Right lobe of liver (tissue), 6 donors: ENCODE results near the gene CEACAM5. TPM values are rescaled to one million over a fixed set of nuclear protein-coding genes. Genes with fewer than 3 reads are reported as not detected.

ENCODE experiments used
- ATAC-seq, 4 donors: fragments of 200-7000 bp; cut with Tn5 transposase; one replicate each; pipeline ENCODE4 v1.9.1; 2020; ENCODE audit warnings: mild to moderate bottlenecking in 4 of 4, moderate library complexity in 4 of 4
- DNase-seq, 3 donors: peaks; one replicate each; pipeline ENCODE4 v3.0.0-alpha.2; 2020
- H3K27ac ChIP-seq, 3 donors: fragments of 200-600 bp; one replicate each; pipeline ENCODE4 v1.8.0; 2022
- H3K27me3 ChIP-seq, 2 donors: fragments of 200-600 bp; one replicate each; pipeline ENCODE4 v1.8.0; 2022
- H3K36me3 ChIP-seq, 4 donors: fragments of 200-600 bp; sonication (generic) in 1 of 4; one replicate each; pipeline versions ENCODE4 v1.5.1 to v1.8.0; 2017 to 2022; ENCODE audit warnings: control low read depth in 1 of 4
- H3K4me1 ChIP-seq, 4 donors: fragments of 200-600 bp; sonication (generic) in 1 of 4; one replicate each; pipeline versions ENCODE4 v1.5.1 to v1.8.0; 2017 to 2022; ENCODE audit warnings: control low read depth in 1 of 4
- H3K4me3 ChIP-seq, 3 donors: fragments of 200-600 bp; one replicate each; pipeline ENCODE4 v1.8.0; 2022
- H3K9me3 ChIP-seq, 4 donors: fragments of 200-600 bp; sonication (generic) in 1 of 4; one replicate each; pipeline versions ENCODE4 v1.5.1 to v1.8.0; 2017 to 2022; ENCODE audit warnings: control low read depth in 1 of 4
- POLR2A ChIP-seq: fragments of 450-650 bp; IDR thresholded peaks from one replicate; pipeline ENCODE4 v1.6.1; 2017; ENCODE audit warnings: antibody characterized with exemption, mild to moderate bottlenecking
- WGBS: methylation state at CpG from one replicate; pipeline ENCODE4 v1.1.6; 2018; ENCODE audit warnings: low coverage, low lambda C conversion rate; ENCODE audit not compliant: insufficient coverage; ENCODE audit errors: missing lambda C conversion rate; 5-methylcytosine and 5-hydroxymethylcytosine counted together
- intact Hi-C, 2 donors: fragments of 100-400 bp; cut with DNase I; formaldehyde crosslinking; loops; one replicate each; pipeline versions ENCODE4 v1.11.2 to v1.14.1; 2022
- total RNA-seq, 6 experiments: library from RNA; depleted of rRNA in 2 of 6; stranded (reverse); fragments of >200 nt in 2 of 6; fragmentation: NEBNext Ultra II Directional in 3 of 6; extraction: Animal tissue kit (Norgen Biotek cat#: 25700) in 3 of 6; gene quantifications; one replicate each; pipeline versions ENCODE4 v1.1.0 to v1.2.4, GENCODE V29; 2016 to 2023
- TF ChIP-seq, protein P1 (sequence below), 4 donors: fragments of 200-600 bp in 3 of 4; fragments of 450-650 bp in 1 of 4; IDR thresholded peaks; one replicate each; pipeline versions ENCODE4 v1.5.1 to v1.8.0; 2016 to 2022; ENCODE audit warnings: antibody characterized with exemption in 4 of 4, mild to moderate bottlenecking in 2 of 4
- donor health status: DM: no; HTN: yes; CAD: no.
- donor health status: DM: no; HTN: no; CAD: no.
- donor health status: DM: no; HTN: no; CAD: no.
- donor health status: DM: no; HTN: yes; CAD: no.
- donor health status: DM: no; HTN: yes; CAD: no.

The CEACAM5 gene
- total RNA-seq, 6 experiments from 2014 or later, result not detected

DNA sequence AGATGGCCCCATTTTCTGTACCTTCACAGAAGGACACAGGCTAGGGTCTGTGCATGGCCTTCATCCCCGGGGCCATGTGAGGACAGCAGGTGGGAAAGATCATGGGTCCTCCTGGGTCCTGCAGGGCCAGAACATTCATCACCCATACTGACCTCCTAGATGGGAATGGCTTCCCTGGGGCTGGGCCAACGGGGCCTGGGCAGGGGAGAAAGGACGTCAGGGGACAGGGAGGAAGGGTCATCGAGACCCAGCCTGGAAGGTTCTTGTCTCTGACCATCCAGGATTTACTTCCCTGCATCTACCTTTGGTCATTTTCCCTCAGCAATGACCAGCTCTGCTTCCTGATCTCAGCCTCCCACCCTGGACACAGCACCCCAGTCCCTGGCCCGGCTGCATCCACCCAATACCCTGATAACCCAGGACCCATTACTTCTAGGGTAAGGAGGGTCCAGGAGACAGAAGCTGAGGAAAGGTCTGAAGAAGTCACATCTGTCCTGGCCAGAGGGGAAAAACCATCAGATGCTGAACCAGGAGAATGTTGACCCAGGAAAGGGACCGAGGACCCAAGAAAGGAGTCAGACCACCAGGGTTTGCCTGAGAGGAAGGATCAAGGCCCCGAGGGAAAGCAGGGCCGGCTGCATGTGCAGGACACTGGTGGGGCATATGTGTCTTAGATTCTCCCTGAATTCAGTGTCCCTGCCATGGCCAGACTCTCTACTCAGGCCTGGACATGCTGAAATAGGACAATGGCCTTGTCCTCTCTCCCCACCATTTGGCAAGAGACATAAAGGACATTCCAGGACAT, 13.4 kb upstream of the CEACAM5 start:
- intact Hi-C loops, result loop anchor here in 1 of 2 donors (10.0 kb wide), 1 partner anchor 50 kb away; no protein-coding TSS in a partner anchor
- TF ChIP-seq, protein P1, sequence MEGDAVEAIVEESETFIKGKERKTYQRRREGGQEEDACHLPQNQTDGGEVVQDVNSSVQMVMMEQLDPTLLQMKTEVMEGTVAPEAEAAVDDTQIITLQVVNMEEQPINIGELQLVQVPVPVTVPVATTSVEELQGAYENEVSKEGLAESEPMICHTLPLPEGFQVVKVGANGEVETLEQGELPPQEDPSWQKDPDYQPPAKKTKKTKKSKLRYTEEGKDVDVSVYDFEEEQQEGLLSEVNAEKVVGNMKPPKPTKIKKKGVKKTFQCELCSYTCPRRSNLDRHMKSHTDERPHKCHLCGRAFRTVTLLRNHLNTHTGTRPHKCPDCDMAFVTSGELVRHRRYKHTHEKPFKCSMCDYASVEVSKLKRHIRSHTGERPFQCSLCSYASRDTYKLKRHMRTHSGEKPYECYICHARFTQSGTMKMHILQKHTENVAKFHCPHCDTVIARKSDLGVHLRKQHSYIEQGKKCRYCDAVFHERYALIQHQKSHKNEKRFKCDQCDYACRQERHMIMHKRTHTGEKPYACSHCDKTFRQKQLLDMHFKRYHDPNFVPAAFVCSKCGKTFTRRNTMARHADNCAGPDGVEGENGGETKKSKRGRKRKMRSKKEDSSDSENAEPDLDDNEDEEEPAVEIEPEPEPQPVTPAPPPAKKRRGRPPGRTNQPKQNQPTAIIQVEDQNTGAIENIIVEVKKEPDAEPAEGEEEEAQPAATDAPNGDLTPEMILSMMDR (IDR thresholded peaks at IDR 0.05), result no peak
- no peak for TF ChIP-seq POLR2A
- 28% methylated on average over 5 of the region's 8 CpGs for WGBS
- DNase-seq, result peak in 1 of 3 donors; percentile 25
- Histone ChIP-seq H3K36me3 (no peaks in the 10 kb centered on the region), H3K4me1 (no peaks in the 10 kb centered on the region), H3K27me3 (no peaks in the 10 kb centered on the region), H3K9me3 (no peaks in the 10 kb centered on the region), H3K27ac (no peak overlapping the region), H3K4me3 (no peak overlapping the region)
- ATAC-seq, result no peak

DNA sequence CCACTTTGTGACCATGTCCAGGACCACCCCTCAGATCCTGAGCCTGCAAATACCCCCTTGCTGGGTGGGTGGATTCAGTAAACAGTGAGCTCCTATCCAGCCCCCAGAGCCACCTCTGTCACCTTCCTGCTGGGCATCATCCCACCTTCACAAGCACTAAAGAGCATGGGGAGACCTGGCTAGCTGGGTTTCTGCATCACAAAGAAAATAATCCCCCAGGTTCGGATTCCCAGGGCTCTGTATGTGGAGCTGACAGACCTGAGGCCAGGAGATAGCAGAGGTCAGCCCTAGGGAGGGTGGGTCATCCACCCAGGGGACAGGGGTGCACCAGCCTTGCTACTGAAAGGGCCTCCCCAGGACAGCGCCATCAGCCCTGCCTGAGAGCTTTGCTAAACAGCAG, 12.7 kb upstream of the CEACAM5 start:
- H3K4me3 ChIP-seq, result no peak overlapping the region
- H3K4me1 ChIP-seq, result no peaks in the 10 kb centered on the region
- ATAC-seq (no peak), DNase-seq (peak in 1 of 3 donors; percentile 23)
- H3K36me3 ChIP-seq, result no peaks in the 10 kb centered on the region
- WGBS, result no CpG with 5 or more reads among the region's 2 CpGs
- TF ChIP-seq POLR2A, result no peak
- TF ChIP-seq, protein P1 (IDR thresholded peaks at IDR 0.05), result no peak
- no peak overlapping the region for H3K27ac ChIP-seq
- H3K27me3 ChIP-seq, result no peaks in the 10 kb centered on the region
- H3K9me3 ChIP-seq, result no peaks in the 10 kb centered on the region
- intact Hi-C loops, result loop anchor here in 1 of 2 donors (10.0 kb wide), 1 partner anchor 51 kb away; no protein-coding TSS in a partner anchor

DNA sequence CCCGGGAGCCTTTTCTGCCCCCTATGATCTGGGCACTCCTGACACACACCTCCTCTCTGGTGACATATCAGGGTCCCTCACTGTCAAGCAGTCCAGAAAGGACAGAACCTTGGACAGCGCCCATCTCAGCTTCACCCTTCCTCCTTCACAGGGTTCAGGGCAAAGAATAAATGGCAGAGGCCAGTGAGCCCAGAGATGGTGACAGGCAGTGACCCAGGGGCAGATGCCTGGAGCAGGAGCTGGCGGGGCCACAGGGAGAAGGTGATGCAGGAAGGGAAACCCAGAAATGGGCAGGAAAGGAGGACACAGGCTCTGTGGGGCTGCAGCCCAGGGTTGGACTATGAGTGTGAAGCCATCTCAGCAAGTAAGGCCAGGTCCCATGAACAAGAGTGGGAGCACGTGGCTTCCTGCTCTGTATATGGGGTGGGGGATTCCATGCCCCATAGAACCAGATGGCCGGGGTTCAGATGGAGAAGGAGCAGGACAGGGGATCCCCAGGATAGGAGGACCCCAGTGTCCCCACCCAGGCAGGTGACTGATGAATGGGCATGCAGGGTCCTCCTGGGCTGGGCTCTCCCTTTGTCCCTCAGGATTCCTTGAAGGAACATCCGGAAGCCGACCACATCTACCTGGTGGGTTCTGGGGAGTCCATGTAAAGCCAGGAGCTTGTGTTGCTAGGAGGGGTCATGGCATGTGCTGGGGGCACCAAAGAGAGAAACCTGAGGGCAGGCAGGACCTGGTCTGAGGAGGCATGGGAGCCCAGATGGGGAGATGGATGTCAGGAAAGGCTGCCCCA, 11.8 kb upstream of the CEACAM5 start:
- 27% methylated on average over 2 of the region's 7 CpGs for WGBS
- H3K27me3 ChIP-seq, result no peaks in the 10 kb centered on the region
- no peaks in the 10 kb centered on the region for H3K4me1 ChIP-seq
- TF ChIP-seq, protein P1 (IDR thresholded peaks at IDR 0.05), result no peak
- TF ChIP-seq POLR2A, result no peak
- H3K9me3 ChIP-seq, result no peaks in the 10 kb centered on the region
- no peaks in the 10 kb centered on the region for H3K36me3 ChIP-seq
- no peak overlapping the region for H3K4me3 ChIP-seq
- ATAC-seq (no peak), DNase-seq (peak in 2 of 3 donors; percentile 21 to 22)
- no peak overlapping the region for H3K27ac ChIP-seq
- intact Hi-C loops, result loop anchor here in 1 of 2 donors (10.0 kb wide), 1 partner anchor 52 kb away; no protein-coding TSS in a partner anchor

DNA sequence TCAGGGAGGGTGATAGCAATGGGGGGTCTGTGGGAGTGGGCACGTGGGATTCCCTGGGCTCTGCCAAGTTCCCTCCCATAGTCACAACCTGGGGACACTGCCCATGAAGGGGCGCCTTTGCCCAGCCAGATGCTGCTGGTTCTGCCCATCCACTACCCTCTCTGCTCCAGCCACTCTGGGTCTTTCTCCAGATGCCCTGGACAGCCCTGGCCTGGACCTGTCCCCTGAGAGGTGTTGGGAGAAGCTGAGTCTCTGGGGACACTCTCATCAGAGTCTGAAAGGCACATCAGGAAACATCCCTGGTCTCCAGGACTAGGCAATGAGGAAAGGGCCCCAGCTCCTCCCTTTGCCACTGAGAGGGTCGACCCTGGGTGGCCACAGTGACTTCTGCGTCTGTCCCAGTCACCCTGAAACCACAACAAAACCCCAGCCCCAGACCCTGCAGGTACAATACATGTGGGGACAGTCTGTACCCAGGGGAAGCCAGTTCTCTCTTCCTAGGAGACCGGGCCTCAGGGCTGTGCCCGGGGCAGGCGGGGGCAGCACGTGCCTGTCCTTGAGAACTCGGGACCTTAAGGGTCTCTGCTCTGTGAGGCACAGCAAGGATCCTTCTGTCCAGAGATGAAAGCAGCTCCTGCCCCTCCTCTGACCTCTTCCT, 11.1 kb upstream of the CEACAM5 start:
- no peaks in the 10 kb centered on the region for H3K36me3 ChIP-seq
- 44% methylated on average over 5 of the region's 9 CpGs for WGBS
- H3K4me1 ChIP-seq, result no peaks in the 10 kb centered on the region
- H3K27me3 ChIP-seq, result no peaks in the 10 kb centered on the region
- H3K4me3 ChIP-seq, result no peak overlapping the region
- H3K27ac ChIP-seq, result no peak overlapping the region
- TF ChIP-seq POLR2A, result no peak
- DNase-seq (peak in 1 of 3 donors; percentile 15), ATAC-seq (no peak)
- intact Hi-C loops, result loop anchor here in 1 of 2 donors (10.0 kb wide), 1 partner anchor 53 kb away; no protein-coding TSS in a partner anchor
- H3K9me3 ChIP-seq, result no peaks in the 10 kb centered on the region
